Spleen (tissue), 7 donors: Measurements from ENCODE around the gene BHLHE23.

Experiments used
- CTCF ChIP-seq, 11 experiments: fragments of 200-600 bp in 7 of 11; fragments of 450-650 bp in 4 of 11; sonication (generic) in 4 of 11; IDR thresholded peaks in 8 of 11; conservative IDR thresholded peaks in 3 of 11; 1 replicate in 7 of 11; 2 replicates in 4 of 11; pipeline versions ENCODE4 v1.4.0 to v1.8.0; 2016 to 2021; ENCODE audit warnings: antibody characterized with exemption in 11 of 11, inconsistent platforms in 4 of 11, mild to moderate bottlenecking in 1 of 11
- POLR2A ChIP-seq, 3 donors: fragments of 450-650 bp; IDR thresholded peaks; one replicate each; pipeline ENCODE4 v1.5.1; 2017; ENCODE audit warnings: antibody characterized with exemption in 3 of 3, mild to moderate bottlenecking in 1 of 3
- POLR2AphosphoS5 ChIP-seq, 3 donors: sonication (generic); formaldehyde crosslinking; IDR thresholded peaks; one replicate each; pipeline ENCODE4 v1.5.1; 2017; ENCODE audit warnings: antibody characterized with exemption in 3 of 3
- donor health status: DM: no; HTN: no; CAD: no; lungs with moderate emphysema.
- donor health status: DM: no; HTN: no; CAD: no.
- donor health status: DM: no; HTN: no; CAD: no.

- TF ChIP-seq CTCF (IDR thresholded peaks at IDR 0.05 in 8 of 11, conservative IDR thresholded peaks at IDR 0.05 in 3 of 11), result no peak
- TF ChIP-seq POLR2A (IDR thresholded peaks at IDR 0.05), result no peak
- TF ChIP-seq POLR2AphosphoS5 (IDR thresholded peaks at IDR 0.05), result no peak
Observed at GRCh38 chr20:63027922-63028389, 21.2 kb upstream of the BHLHE23 start.
